GM23338 (cell line): ENCODE measurements around the gene CNPY1. TPM values are rescaled to one million over a fixed set of nuclear protein-coding genes. Genes with fewer than 3 reads are reported as not detected.

ENCODE experiments used
- ATAC-seq: fragments of 200-7000 bp; cut with Tn5 transposase; 3 replicates; pipeline ENCODE4 v1.9.1; 2020
- DNase-seq: peaks from one replicate; pipeline ENCODE4 v3.0.0-alpha.2; 2015; ENCODE audit warnings: low spot score
- H2AFZ ChIP-seq: fragments of 200-600 bp; sonication (generic); 2 replicates; pipeline ENCODE4 v1.8.0; 2016; ENCODE audit warnings: antibody characterized with exemption, mild to moderate bottlenecking, moderate library complexity
- H3F3A ChIP-seq: fragments of 200-600 bp; sonication (generic); replicated peaks from 2 replicates; pipeline ENCODE4 v1.8.0; 2017; ENCODE audit warnings: antibody characterized with exemption, mixed run types, low read depth
- H3K27ac ChIP-seq: fragments of 200-600 bp; sonication (generic); 2 replicates; pipeline ENCODE4 v1.6.1; 2016; ENCODE audit warnings: low read depth
- H3K27me3 ChIP-seq: fragments of 200-600 bp; sonication (generic); 2 replicates; pipeline ENCODE4 v1.8.0; 2016; ENCODE audit warnings: mild to moderate bottlenecking, mixed run types, moderate library complexity; ENCODE audit not compliant: insufficient read depth
- H3K36me3 ChIP-seq: fragments of 200-600 bp; sonication (generic); 2 replicates; pipeline ENCODE4 v1.8.0; 2016; ENCODE audit warnings: mild to moderate bottlenecking; ENCODE audit not compliant: insufficient read depth
- H3K4me1 ChIP-seq: fragments of 200-600 bp; sonication (generic); 2 replicates; pipeline ENCODE4 v1.8.0; 2016; ENCODE audit warnings: mild to moderate bottlenecking, moderate library complexity; ENCODE audit not compliant: insufficient read depth
- H3K4me2 ChIP-seq: fragments of 200-600 bp; sonication (generic); 2 replicates; pipeline ENCODE4 v1.7.1; 2017; ENCODE audit warnings: mixed run types
- H3K4me3 ChIP-seq: fragments of 200-600 bp; sonication (generic); 2 replicates; pipeline ENCODE4 v1.6.1; 2016; ENCODE audit warnings: mixed run types
- H3K79me2 ChIP-seq: fragments of 200-600 bp; sonication (generic); replicated peaks from 2 replicates; pipeline ENCODE4 v1.8.0; 2017; ENCODE audit warnings: mild to moderate bottlenecking; ENCODE audit not compliant: insufficient read depth
- H3K9me2 ChIP-seq: fragments of 200-600 bp; sonication (generic); 2 replicates; pipeline ENCODE4 v1.8.0; 2017; ENCODE audit not compliant: insufficient read depth
- H4K20me1 ChIP-seq: fragments of 200-600 bp; sonication (generic); replicated peaks from 2 replicates; pipeline ENCODE4 v1.8.0; 2017; ENCODE audit warnings: mild to moderate bottlenecking; ENCODE audit not compliant: insufficient read depth
- H3K27ac Mint-ChIP-seq: 2 replicates; pipeline ENCODE4 v1.8.0; 2020; ENCODE audit warnings: inconsistent platforms, mild to moderate bottlenecking, moderate library complexity, mixed read lengths
- H3K27me3 Mint-ChIP-seq: 3 replicates; pipeline ENCODE4 v1.8.0; 2022; ENCODE audit warnings: low read depth, mild to moderate bottlenecking, moderate library complexity, mixed read lengths, inconsistent platforms; ENCODE audit not compliant: insufficient read depth, poor library complexity
- H3K36me3 Mint-ChIP-seq: 3 replicates; pipeline ENCODE4 v1.8.0; 2021; ENCODE audit warnings: low read depth, mild to moderate bottlenecking, inconsistent platforms, moderate library complexity, mixed read lengths
- H3K4me1 Mint-ChIP-seq: 3 replicates; pipeline ENCODE4 v1.8.0; 2020; ENCODE audit warnings: mild to moderate bottlenecking, inconsistent platforms, mixed read lengths
- H3K4me3 Mint-ChIP-seq: 3 replicates; pipeline ENCODE4 v1.8.0; 2021; ENCODE audit warnings: moderate library complexity, mild to moderate bottlenecking, inconsistent platforms, mixed read lengths
- H3K9me3 Mint-ChIP-seq: 3 replicates; pipeline ENCODE4 v1.8.0; 2020; ENCODE audit warnings: moderate library complexity, mild to moderate bottlenecking, inconsistent platforms, mixed read lengths
- CREB1 ChIP-seq: fragments of 250-450 bp; sonication (Bioruptor Pico); IDR thresholded peaks from 2 replicates; pipeline ENCODE4 v1.5.0; 2020; ENCODE audit warnings: low read depth, mild to moderate bottlenecking, moderate library complexity
- CTCF ChIP-seq, 2 experiments: fragments of 200-600 bp in 1 of 2; sonication (generic) in 1 of 2; conservative IDR thresholded peaks; 2 replicates each; pipeline versions ENCODE4 v1.5.1 to v1.6.1; 2016 to 2017; ENCODE audit warnings: antibody characterized with exemption in 2 of 2, low read depth in 2 of 2, mild to moderate bottlenecking in 2 of 2, moderate library complexity in 1 of 2
- ETS1 ChIP-seq: IDR thresholded peaks from 2 replicates; pipeline ENCODE4 v1.6.1; 2016; ENCODE audit warnings: antibody characterized with exemption
- EZH2 ChIP-seq: fragments of 200-600 bp; sonication (generic); IDR thresholded peaks from one replicate; pipeline ENCODE4 v1.8.0; 2017; ENCODE audit warnings: antibody characterized with exemption, mild to moderate bottlenecking, low read depth; ENCODE audit not compliant: unreplicated experiment
- EZH2phosphoT487 ChIP-seq: fragments of 200-600 bp; sonication (generic); IDR thresholded peaks from one replicate; pipeline ENCODE4 v1.8.1; 2018; ENCODE audit warnings: antibody characterized with exemption; ENCODE audit not compliant: unreplicated experiment
- JUNB ChIP-seq: IDR thresholded peaks from one replicate; pipeline ENCODE4 v1.6.1; 2016; ENCODE audit warnings: antibody characterized with exemption; ENCODE audit not compliant: unreplicated experiment
- NANOG ChIP-seq: IDR thresholded peaks from 2 replicates; pipeline ENCODE4 v1.6.1; 2016; ENCODE audit warnings: antibody characterized with exemption, borderline replicate concordance
- POLR2AphosphoS5 ChIP-seq: IDR thresholded peaks from 2 replicates; pipeline ENCODE4 v1.6.1; 2016; ENCODE audit warnings: antibody characterized with exemption, low read depth
- REST ChIP-seq: IDR thresholded peaks from one replicate; pipeline ENCODE4 v1.6.1; 2018; ENCODE audit warnings: antibody characterized with exemption; ENCODE audit not compliant: unreplicated experiment
- STAT1 ChIP-seq: IDR thresholded peaks from one replicate; pipeline ENCODE4 v1.6.1; 2016; ENCODE audit warnings: antibody characterized with exemption; ENCODE audit not compliant: unreplicated experiment
- ZNF114 ChIP-seq: fragments of 250-450 bp; sonication (Bioruptor Pico); IDR thresholded peaks from 2 replicates; pipeline ENCODE4 v1.5.0; 2020; ENCODE audit warnings: mild to moderate bottlenecking, moderate library complexity
- ZNF331 ChIP-seq: fragments of 250-450 bp; sonication (Bioruptor Pico); IDR thresholded peaks from 2 replicates; pipeline ENCODE4 v1.5.0; 2020; ENCODE audit warnings: low read depth, mild to moderate bottlenecking, moderate library complexity
- ZNF462 ChIP-seq: fragments of 250-450 bp; sonication (Bioruptor Pico); IDR thresholded peaks from 2 replicates; pipeline ENCODE4 v1.5.0; 2020; ENCODE audit warnings: mild to moderate bottlenecking, moderate library complexity
- polyA plus RNA-seq: library from polyadenylated mRNA; unstranded; fragments of >200 nt; fragmentation: Nextera tagmentation; extraction: Ambion mirVana; gene quantifications from 2 replicates; pipeline ENCODE4 v1.2.1, GENCODE V29; 2016
- total RNA-seq: library from RNA; depleted of rRNA; stranded (reverse); fragments of >200 nt; shearing (Covaris generic); gene quantifications from 2 replicates; pipeline ENCODE4 v1.2.3, GENCODE V29; 2014

Gene CNPY1
- total and polyA plus RNA-seq, 2 experiments from 2014 or later, result not detected

- H3K27me3 ChIP-seq, result peaks cover 56% of the 10 kb centered on the region
- H3K27me3 Mint-ChIP-seq, result peaks cover 62% of the 10 kb centered on the region
Observed at GRCh38 chr7:155484483-155485399, 61.6 kb downstream of the CNPY1 start.

More at GRCh38 chr7:155484483-155485399, 61.6 kb downstream of the CNPY1 start:
- H4K20me1 ChIP-seq, result 0 out of 2 replicates have a peak, but pooled peaks cover 5% of the 10 kb centered on the region
- no peak overlapping the region for H3K4me2 ChIP-seq
- Mint-ChIP-seq H3K4me1 (peaks cover 29% of the 10 kb centered on the region), H3K9me3 (no peaks in the 10 kb centered on the region), H3K27ac (no peak overlapping the region), H3K36me3 (no peaks in the 10 kb centered on the region), H3K4me3 (no peak overlapping the region)
- no peaks in the 10 kb centered on the region for H3K9me2 ChIP-seq
- no peak for TF ChIP-seq STAT1
- TF ChIP-seq CTCF (conservative IDR thresholded peaks at IDR 0.05; ENCODE audit: low read depth in 2 of 2), result no peak
- TF ChIP-seq EZH2phosphoT487, result no peak
- no peak for TF ChIP-seq EZH2
- TF ChIP-seq ZNF114 (CRISPR knock-in tag), result no peak
- TF ChIP-seq REST, result no peak
- no peak for TF ChIP-seq ZNF331
- no peak for TF ChIP-seq ETS1
- TF ChIP-seq CREB1 (CRISPR knock-in tag), result no peak
- TF ChIP-seq JUNB, result no peak
- no peak for TF ChIP-seq POLR2AphosphoS5
- TF ChIP-seq NANOG, result no peak
- no peak for TF ChIP-seq ZNF462 (CRISPR knock-in tag)
- no peak overlapping the region for H3K4me3 ChIP-seq
- H3K79me2 ChIP-seq, result no peaks in the 10 kb centered on the region
- DNase-seq, result no peak
- no peak overlapping the region for H2AFZ ChIP-seq
- 0 out of 2 replicates have a peak, but pooled peaks cover 14% of the 10 kb centered on the region for H3F3A ChIP-seq
- ATAC-seq, result no peak; the same call in 2 of the 3 replicates
- peaks cover 7% of the 10 kb centered on the region for H3K4me1 ChIP-seq
- H3K36me3 ChIP-seq, result no peaks in the 10 kb centered on the region
- H3K27ac ChIP-seq, result no peak overlapping the region
